ENCODE results near the gene POU3F1.
"Not testable (repeated sequence)": the region's sequence is repeated elsewhere in the genome, so short reads cannot be mapped to it uniquely, and the experiment has no call there.

Gene POU3F1

DNA sequence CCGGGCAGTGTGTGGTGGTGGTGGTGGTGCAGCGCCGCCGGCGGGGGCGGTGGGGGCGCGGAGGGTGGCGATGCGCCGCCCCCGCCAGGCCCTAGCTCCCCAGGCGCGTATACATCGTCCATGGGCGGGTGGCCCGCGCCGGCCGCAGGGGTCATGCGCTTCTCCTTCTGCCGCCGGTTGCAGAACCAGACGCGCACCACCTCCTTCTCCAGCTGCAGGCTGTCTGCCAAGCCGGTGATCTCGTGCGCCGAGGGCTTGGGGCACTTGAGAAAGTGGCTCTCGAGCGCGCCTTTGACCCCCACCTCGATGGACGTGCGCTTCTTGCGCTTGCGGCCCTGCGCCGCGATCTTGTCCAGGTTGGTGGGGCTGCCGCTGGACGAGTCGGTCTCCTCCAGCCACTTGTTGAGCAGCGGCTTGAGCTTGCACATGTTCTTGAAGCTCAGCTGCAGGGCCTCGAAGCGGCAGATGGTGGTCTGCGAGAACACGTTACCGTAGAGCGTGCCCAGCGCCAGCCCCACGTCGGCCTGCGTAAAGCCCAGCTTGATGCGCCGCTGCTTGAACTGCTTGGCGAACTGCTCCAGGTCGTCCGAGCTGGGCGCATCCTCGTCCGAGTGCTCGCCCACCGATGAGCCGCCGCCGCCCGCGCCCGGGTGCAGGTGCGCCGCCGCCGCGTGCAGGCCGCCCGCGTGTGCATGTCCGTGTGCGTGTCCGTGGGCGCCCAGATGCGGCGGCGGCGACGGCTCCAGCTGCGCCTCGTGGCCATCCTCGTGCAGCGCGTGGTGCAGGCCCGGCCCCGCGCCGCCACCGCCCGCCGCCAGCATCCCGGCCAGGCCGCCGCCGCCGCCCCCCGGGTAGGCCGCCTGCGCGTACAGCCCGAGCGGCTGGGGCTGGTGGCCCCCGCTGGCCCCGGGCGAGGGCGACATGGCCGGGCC lies 926 bp downstream of the POU3F1 start:
- Histone ChIP-seq H3K36me3 (ENCODE audit: insufficient read depth, low read length) (no peaks in the 10 kb centered on the region), H3K9me3 (replicated peaks; ENCODE audit: low read length) (no peaks in the 10 kb centered on the region), H3K4me2 (ENCODE audit: low read length) (peak overlapping the region; percentile 74), H3K4me1 (ENCODE audit: control insufficient read depth, insufficient read depth, low read length) (peaks cover 9% of the 10 kb centered on the region), H3K4me3 (ENCODE audit: low read length) (no peak overlapping the region), H3K27me3 (ENCODE audit: control insufficient read depth, insufficient read depth, low read length) (peaks cover 64% of the 10 kb centered on the region), H3K9ac (ENCODE audit: low read depth, low read length) (no peak overlapping the region)

DNA sequence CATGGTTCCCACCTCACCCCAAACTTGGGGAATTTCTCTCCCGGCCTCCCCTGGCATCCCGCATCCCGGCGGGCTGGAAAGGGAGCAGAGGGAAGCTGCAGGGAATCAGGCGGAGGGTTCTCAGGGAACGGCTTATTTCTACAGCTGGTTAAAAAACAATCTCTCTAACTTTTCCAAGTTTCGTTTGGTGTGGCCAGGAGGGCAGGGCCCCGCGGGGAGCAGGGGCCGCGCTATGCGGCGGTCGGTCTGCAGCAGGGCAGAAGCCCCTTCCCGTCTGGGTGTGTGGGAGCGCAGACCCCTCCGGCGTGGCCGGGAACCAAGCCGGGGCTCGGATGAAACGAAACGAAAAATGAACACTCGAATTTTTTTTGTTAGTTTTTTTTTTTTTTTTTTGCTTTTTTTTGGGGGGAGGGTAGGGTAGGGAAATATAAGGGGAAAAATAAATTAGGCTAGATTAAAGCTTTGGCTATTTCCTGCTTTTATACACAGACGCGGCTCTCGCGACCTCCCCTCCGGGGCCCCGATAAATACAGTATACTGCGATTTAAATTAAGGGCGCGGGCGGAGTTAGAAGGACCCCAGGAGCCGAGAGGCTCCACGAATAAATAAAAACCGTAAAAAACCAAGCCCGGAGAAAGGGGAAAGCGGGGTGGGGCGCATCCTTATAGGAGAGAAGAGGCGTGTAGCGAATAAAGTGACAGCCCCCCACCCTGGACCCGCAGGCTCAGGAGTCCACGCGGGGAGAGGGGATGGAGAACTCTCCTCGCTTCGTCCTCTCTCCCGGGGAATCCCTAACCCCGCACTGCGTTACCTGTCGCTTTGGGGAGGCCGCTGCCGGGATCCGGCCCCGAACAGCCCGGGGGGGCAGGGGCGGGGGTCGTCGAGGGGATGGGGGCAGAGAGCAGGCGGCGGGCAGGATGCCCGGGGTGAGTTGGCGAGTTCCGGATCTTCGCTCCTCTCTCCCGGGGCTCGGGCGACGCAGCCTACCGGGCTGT lies 2.1 kb downstream of the POU3F1 start:
- Histone ChIP-seq H3K4me3 (ENCODE audit: low read length) (peak overlapping the region; percentile 62), H3K9ac (ENCODE audit: low read depth, low read length) (no peak overlapping the region)

DNA sequence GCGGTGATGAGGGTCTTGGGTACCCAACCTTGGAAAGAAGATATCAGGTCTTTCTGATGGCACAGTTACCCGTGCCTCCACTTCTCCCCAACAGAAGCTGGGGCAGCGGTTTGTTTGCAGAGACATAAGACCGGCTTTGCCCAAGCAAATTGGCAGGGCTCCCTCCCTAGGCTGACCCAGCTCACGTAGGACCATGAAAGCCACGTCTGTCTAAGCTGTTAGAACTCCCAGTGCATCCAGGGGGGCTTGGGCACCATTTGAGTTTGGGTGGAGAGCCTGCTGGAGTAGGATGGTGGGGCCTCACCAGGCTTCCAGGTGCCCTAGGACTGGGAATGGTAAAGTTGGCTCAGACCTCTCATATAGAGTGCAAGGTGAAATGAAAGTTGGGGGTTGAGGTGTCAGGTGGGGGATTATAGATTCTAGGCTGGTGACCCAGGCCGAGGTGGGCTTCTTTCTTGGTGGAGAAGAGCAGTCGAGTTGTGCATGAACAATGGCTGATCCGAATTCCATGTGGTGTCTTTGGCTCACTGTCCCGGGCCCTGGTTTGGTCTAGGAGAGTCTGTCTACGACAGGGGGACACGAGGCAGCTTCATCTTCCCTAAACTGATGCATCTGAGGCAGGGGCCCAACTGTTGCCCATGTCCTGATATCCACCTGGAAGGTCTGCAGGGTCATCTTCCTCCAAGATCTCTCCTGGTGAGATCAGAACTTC lies 3.4 kb downstream of the POU3F1 start:
- Histone ChIP-seq H3K27me3 (ENCODE audit: control insufficient read depth, insufficient read depth, low read length) (peaks cover 59% of the 10 kb centered on the region), H3K36me3 (ENCODE audit: insufficient read depth, low read length) (no peaks in the 10 kb centered on the region), H3K4me1 (ENCODE audit: control insufficient read depth, insufficient read depth, low read length) (peaks cover 20% of the 10 kb centered on the region), H3K4me3 (ENCODE audit: low read length) (no peak overlapping the region), H3K9ac (ENCODE audit: low read depth, low read length) (no peak overlapping the region), H3K9me3 (replicated peaks; ENCODE audit: low read length) (no peaks in the 10 kb centered on the region), H3K4me2 (ENCODE audit: low read length) (no peak overlapping the region)

More for the DNA sequence above, 2.1 kb downstream of the POU3F1 start:
- Histone ChIP-seq H3K36me3 (ENCODE audit: insufficient read depth, low read length) (no peaks in the 10 kb centered on the region), H3K4me1 (ENCODE audit: control insufficient read depth, insufficient read depth, low read length) (peaks cover 9% of the 10 kb centered on the region), H3K27me3 (ENCODE audit: control insufficient read depth, insufficient read depth, low read length) (peaks cover 70% of the 10 kb centered on the region), H3K9me3 (replicated peaks; ENCODE audit: low read length) (no peaks in the 10 kb centered on the region), H3K4me2 (ENCODE audit: low read length) (peak overlapping the region; percentile 78)

DNA sequence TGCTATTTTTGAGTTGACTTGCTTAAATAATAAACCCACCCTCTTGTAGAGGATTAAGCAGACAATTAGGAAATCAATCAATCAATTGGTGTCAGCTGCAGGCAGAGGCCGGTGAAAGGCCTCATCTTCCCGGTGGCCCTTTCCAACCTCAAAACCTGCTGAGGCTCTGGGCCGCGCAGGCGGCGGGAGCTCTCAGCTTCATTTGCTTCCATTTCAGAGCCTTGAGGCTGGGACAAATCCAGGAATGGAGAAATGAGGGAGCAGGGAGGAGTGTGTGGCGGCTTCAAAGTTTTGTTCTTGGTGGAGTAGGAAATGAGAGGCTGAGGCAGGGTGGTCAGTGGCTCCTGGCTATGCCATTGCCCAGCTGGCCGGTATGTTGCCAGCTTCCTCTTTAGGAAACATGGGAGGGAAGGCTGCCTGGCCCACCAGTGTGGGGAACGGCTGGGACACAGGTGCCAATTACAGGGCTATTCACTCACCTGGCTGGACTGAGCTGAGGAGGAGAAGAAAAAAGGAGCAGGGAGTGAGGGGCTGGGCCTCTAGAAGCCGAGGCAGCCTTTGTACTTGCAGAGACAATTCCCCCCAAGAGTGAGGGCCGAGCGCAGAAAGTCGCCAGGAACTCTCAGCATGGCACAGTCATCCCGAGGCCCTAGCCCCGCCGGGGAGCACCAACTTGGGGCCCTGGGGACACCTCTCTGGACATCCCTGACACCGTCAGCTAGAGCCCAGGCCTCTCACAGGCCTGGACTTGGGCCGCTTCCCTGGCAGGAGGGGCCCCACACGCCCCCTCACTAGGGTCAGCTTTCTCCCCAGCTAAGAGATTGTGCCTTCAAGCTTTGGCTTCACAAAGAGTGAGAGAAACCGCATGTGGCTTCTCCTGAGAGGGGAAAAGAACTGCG lies 4.4 kb downstream of the POU3F1 start:
- Histone ChIP-seq H3K27me3 (ENCODE audit: control insufficient read depth, insufficient read depth, low read length) (peaks cover 55% of the 10 kb centered on the region), H3K9ac (ENCODE audit: low read depth, low read length) (no peak overlapping the region), H3K9me3 (replicated peaks; ENCODE audit: low read length) (no peaks in the 10 kb centered on the region), H3K4me2 (ENCODE audit: low read length) (no peak overlapping the region), H3K4me3 (ENCODE audit: low read length) (no peak overlapping the region), H3K36me3 (ENCODE audit: insufficient read depth, low read length) (no peaks in the 10 kb centered on the region), H3K4me1 (ENCODE audit: control insufficient read depth, insufficient read depth, low read length) (peaks cover 15% of the 10 kb centered on the region)

DNA sequence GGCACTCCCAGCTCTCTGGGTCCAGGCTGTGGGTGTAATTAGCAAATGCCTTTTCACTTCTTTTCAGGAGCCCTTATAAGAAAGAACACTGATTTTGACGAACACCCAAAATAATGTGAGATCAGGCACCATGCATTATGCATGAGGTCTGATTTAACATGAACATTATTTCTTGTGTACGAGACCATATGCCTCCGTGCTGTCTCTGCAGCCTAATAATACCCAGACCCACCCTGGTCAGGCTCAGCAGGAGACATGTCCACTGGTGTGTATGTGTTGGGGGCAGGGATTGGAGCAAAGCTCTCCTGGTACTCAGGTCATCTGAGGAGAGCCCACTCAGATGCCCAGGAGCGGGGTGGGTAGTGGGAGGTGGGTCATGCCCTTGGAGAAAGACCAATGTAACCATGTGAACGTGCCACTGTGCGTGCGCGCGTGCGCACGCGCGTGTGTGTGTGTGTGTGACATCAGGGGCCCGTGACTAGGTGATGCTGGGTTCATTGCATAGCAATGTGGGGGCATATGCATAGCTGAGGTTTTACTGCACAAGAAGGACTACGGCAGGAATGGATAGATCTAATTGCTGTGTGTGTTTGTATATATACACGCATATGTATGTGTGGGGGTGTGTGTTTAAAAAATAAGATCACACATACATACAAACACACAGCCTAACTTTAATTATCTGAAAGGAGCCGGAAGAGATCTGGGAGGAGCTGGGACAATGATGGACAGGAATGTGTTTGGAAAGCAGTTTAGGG lies 7.1 kb downstream of the POU3F1 start:
- Histone ChIP-seq H3K4me2 (ENCODE audit: low read length) (peak overlapping the region; percentile 61), H3K9ac (ENCODE audit: low read depth, low read length) (no peak overlapping the region), H3K36me3 (ENCODE audit: insufficient read depth, low read length) (no peaks in the 10 kb centered on the region), H3K4me1 (ENCODE audit: control insufficient read depth, insufficient read depth, low read length) (peaks cover 11% of the 10 kb centered on the region), H3K4me3 (ENCODE audit: low read length) (no peak overlapping the region), H3K9me3 (replicated peaks; ENCODE audit: low read length) (no peaks in the 10 kb centered on the region), H3K27me3 (ENCODE audit: control insufficient read depth, insufficient read depth, low read length) (peaks cover 46% of the 10 kb centered on the region)

DNA sequence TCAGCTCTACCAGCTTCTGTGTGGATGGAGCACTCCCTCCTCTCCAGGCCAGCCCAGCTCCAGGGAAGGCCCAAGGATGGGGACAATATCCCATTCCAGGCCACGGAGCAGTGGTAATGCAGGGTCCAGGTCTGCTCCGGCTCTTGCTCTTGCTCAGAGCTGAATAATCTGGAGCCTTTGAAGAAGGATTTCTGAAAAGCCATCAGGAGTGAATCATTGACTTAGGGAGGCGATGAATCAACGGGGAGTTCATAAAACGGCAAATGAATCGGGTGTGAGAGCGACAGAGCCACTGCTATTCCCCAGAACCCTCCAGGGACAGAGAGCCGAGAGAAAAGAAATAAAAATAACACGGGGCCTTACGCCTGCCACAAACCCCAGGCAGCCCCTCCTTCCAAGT lies 7.7 kb downstream of the POU3F1 start:
- Histone ChIP-seq H3K9me3 (replicated peaks; ENCODE audit: low read length) (no peaks in the 10 kb centered on the region), H3K4me1 (ENCODE audit: control insufficient read depth, insufficient read depth, low read length) (peaks cover 11% of the 10 kb centered on the region), H3K4me3 (ENCODE audit: low read length) (no peak overlapping the region), H3K4me2 (ENCODE audit: low read length) (peak overlapping the region; percentile 61), H3K27me3 (ENCODE audit: control insufficient read depth, insufficient read depth, low read length) (peaks cover 39% of the 10 kb centered on the region), H3K9ac (ENCODE audit: low read depth, low read length) (no peak overlapping the region), H3K36me3 (ENCODE audit: insufficient read depth, low read length) (no peaks in the 10 kb centered on the region)

DNA sequence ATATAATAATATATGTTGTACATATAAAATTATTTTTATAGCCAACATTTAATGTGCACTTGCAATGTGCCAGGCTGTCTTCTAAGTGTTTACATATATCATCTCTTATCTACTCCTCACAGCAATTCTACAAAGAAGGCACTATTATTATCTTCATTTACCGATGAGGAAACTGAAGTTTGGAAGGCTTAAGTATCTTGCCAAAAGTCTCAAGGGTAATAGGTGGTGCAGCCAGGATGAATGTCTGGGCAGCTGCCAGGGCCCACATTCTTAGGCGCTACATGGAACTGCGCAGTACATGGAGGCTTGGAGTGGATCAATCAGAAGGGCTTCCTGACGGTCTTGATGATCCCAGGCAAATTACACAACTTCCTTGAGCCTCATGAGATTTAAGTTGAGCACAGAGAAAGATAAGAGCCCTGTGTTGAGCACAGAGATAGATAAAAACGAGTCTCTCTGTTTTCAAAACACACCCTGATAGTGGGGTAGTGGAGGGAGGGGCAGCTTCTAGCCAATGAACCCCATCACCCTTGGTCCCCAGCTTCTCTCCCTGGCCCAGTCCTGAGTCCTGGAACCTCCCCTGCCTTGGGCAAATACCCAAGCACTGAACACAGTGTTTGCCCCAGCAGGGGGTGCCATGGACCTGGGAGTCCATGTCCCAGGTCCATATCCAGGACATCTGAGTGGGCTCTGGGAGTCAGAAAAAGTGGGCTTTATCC lies 9.2 kb downstream of the POU3F1 start:
- Histone ChIP-seq H3K4me1 (ENCODE audit: control insufficient read depth, insufficient read depth, low read length) (peaks cover 11% of the 10 kb centered on the region), H3K27me3 (ENCODE audit: control insufficient read depth, insufficient read depth, low read length) (peaks cover 25% of the 10 kb centered on the region), H3K36me3 (ENCODE audit: insufficient read depth, low read length) (no peaks in the 10 kb centered on the region), H3K9ac (ENCODE audit: low read depth, low read length) (no peak overlapping the region), H3K4me2 (ENCODE audit: low read length) (no peak overlapping the region), H3K9me3 (replicated peaks; ENCODE audit: low read length) (no peaks in the 10 kb centered on the region), H3K4me3 (ENCODE audit: low read length) (no peak overlapping the region)

DNA sequence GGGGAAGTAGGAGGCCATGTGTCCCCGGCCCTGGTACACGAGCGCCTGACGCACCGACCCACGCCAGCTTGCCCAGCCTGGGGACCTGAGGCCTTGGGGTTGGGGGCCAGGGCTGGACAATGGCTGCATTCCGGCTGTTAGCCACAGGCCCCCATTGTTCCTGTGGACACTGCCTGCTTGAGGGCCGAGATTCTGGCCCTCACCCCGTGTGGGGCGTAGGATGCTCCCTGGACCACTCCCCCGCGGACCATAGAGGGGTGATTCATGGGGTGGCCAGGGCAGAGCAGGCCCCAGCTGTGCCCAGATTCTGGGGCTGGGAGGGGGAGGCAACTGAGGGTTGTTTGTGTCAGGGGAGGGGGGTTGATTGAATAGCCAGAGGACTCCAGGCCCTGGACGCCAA lies 11.7 kb downstream of the POU3F1 start:
- no peak overlapping the region for H3K4me2 ChIP-seq (ENCODE audit: low read length)
- no peak overlapping the region for H3K4me3 ChIP-seq (ENCODE audit: low read length)
- H3K9ac ChIP-seq (ENCODE audit: low read depth, low read length) = no peak overlapping the region
- H3K27me3 ChIP-seq (ENCODE audit: control insufficient read depth, insufficient read depth, low read length) = no peaks in the 10 kb centered on the region
- peaks cover 23% of the 10 kb centered on the region for H3K4me1 ChIP-seq (ENCODE audit: control insufficient read depth, insufficient read depth, low read length)
- H3K36me3 ChIP-seq (ENCODE audit: insufficient read depth, low read length) = no peaks in the 10 kb centered on the region
- no peaks in the 10 kb centered on the region for H3K9me3 ChIP-seq (replicated peaks; ENCODE audit: low read length)

DNA sequence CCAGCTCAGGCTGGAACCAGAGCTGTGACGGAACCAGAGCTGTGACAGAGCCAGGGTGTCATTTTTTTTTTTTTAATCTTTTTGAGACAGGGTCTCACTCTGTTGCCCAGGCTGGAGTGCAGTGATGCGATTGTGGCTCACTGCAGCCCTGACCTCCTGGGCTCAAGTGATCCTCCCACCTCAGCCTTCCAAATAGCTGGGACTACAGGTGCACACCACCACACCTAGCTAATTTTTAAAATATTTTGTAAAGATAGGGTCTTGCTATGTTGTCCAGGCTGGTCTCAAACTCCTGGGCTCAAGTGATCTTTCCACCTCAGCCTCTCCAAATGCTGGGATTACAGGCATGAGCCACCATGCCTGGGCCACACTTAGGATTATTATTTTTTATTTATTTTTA lies 13.6 kb downstream of the POU3F1 start:
- not testable (repeated sequence) for H3K4me3 ChIP-seq (ENCODE audit: low read length); H3K27me3 ChIP-seq (ENCODE audit: control insufficient read depth, insufficient read depth, low read length); H3K4me2 ChIP-seq (ENCODE audit: low read length); H3K9me3 ChIP-seq (replicated peaks; ENCODE audit: low read length); H3K36me3 ChIP-seq (ENCODE audit: insufficient read depth, low read length); H3K9ac ChIP-seq (ENCODE audit: low read depth, low read length)
- H3K4me1 ChIP-seq (ENCODE audit: control insufficient read depth, insufficient read depth, low read length) = peaks cover 31% of the 10 kb centered on the region

Data from skeletal muscle satellite cell (primary cell).